ENCODE measurements around the gene SSTR4.

The SSTR4 gene

GRCh38 chr20:23086931-23087411 is 51.9 kb downstream of the SSTR4 start:
- Histone ChIP-seq H3K9ac (ENCODE audit: low read depth, low read length) (no peak overlapping the region), H3K4me1 (ENCODE audit: insufficient read depth, low read length) (no peaks in the 10 kb centered on the region), H3K36me3 (ENCODE audit: insufficient read depth, low read length) (no peaks in the 10 kb centered on the region)

GRCh38 chr20:23087587-23088251 is 52.6 kb downstream of the SSTR4 start:
- no peaks in the 10 kb centered on the region for H3K4me1 ChIP-seq (ENCODE audit: insufficient read depth, low read length)
- H3K9ac ChIP-seq (ENCODE audit: low read depth, low read length): no peak overlapping the region
- H3K36me3 ChIP-seq (ENCODE audit: insufficient read depth, low read length): no peaks in the 10 kb centered on the region
- no peaks in the 10 kb centered on the region for H3K9me3 ChIP-seq (ENCODE audit: control insufficient read depth, insufficient read depth, low read length)

More at GRCh38 chr20:23086931-23087411, 51.9 kb downstream of the SSTR4 start:
- no peaks in the 10 kb centered on the region for H3K9me3 ChIP-seq (ENCODE audit: control insufficient read depth, insufficient read depth, low read length)
